Mesenchymal stem cell (in vitro differentiated cells and primary cell): Measurements from ENCODE around the gene GCK.

Experiments
- DNase-seq: peaks from one replicate; pipeline ENCODE4 v3.0.0-alpha.2; 2013
- H2AFZ ChIP-seq: one replicate; pipeline ENCODE4 v1.6.1; 2013; ENCODE audit warnings: low read depth, mild to moderate bottlenecking, control low read depth, inconsistent platforms, low read length, moderate library complexity
- H2AK5ac ChIP-seq: 2 replicates; pipeline ENCODE4 v1.6.1; 2013; ENCODE audit warnings: low read length, moderate library complexity, mild to moderate bottlenecking, inconsistent platforms; ENCODE audit not compliant: severe bottlenecking
- H2BK120ac ChIP-seq: one replicate; pipeline ENCODE4 v1.6.1; 2013; ENCODE audit warnings: low read depth, mild to moderate bottlenecking, inconsistent platforms, low read length, moderate library complexity
- H2BK12ac ChIP-seq, 2 experiments: one replicate each; pipeline ENCODE4 v1.6.1; 2013; ENCODE audit warnings: inconsistent platforms in 2 of 2, low read length in 2 of 2, mild to moderate bottlenecking in 2 of 2, moderate library complexity in 2 of 2, control low read depth in 1 of 2
- H2BK15ac ChIP-seq: one replicate; pipeline ENCODE4 v1.6.1; 2013; ENCODE audit warnings: mild to moderate bottlenecking, low read depth, inconsistent platforms; ENCODE audit not compliant: poor library complexity, severe bottlenecking
- H2BK5ac ChIP-seq: 2 replicates; pipeline ENCODE4 v1.6.1; 2013; ENCODE audit warnings: low read depth, mild to moderate bottlenecking, low read length, control low read depth, inconsistent platforms; ENCODE audit not compliant: poor library complexity, severe bottlenecking
- H3K14ac ChIP-seq, 2 experiments: one replicate each; pipeline ENCODE4 v1.6.1; 2013; ENCODE audit warnings: inconsistent platforms in 2 of 2, low read length in 2 of 2, control low read depth in 1 of 2, mild to moderate bottlenecking in 1 of 2, moderate library complexity in 1 of 2
- H3K18ac ChIP-seq, 2 experiments: one replicate each; pipeline ENCODE4 v1.6.1; 2013; ENCODE audit warnings: inconsistent platforms in 2 of 2, low read length in 2 of 2, control low read depth in 1 of 2, low read depth in 1 of 2, mild to moderate bottlenecking in 1 of 2
- H3K23ac ChIP-seq, 2 experiments: one replicate each; pipeline ENCODE4 v1.6.1; 2013; ENCODE audit warnings: inconsistent platforms in 2 of 2, low read length in 2 of 2, mild to moderate bottlenecking in 2 of 2, moderate library complexity in 2 of 2, control low read depth in 1 of 2
- H3K27ac ChIP-seq: 2 replicates; pipeline ENCODE4 v1.5.1; 2013; ENCODE audit warnings: mild to moderate bottlenecking, moderate library complexity, low read length, control low read depth, inconsistent platforms; ENCODE audit not compliant: poor library complexity, severe bottlenecking
- H3K27me3 ChIP-seq, 2 experiments: 2 replicates each; pipeline versions ENCODE4 v1.6.1 to v1.7.0; 2013; ENCODE audit warnings: low read length in 2 of 2, mild to moderate bottlenecking in 2 of 2, moderate library complexity in 2 of 2, control low read depth in 1 of 2, inconsistent platforms in 1 of 2; ENCODE audit not compliant: control insufficient read depth in 1 of 2, insufficient read depth in 1 of 2
- H3K36me3 ChIP-seq, 2 experiments: 2 replicates each; pipeline versions ENCODE4 v1.6.1 to v1.7.0; 2013; ENCODE audit warnings: low read length in 2 of 2, control low read depth in 1 of 2, inconsistent platforms in 1 of 2, low read depth in 1 of 2, mild to moderate bottlenecking in 1 of 2; ENCODE audit not compliant: insufficient read depth in 2 of 2, control insufficient read depth in 1 of 2
- H3K4ac ChIP-seq, 2 experiments: one replicate each; pipeline ENCODE4 v1.6.1; 2013; ENCODE audit warnings: inconsistent platforms in 2 of 2, low read length in 2 of 2, mild to moderate bottlenecking in 2 of 2, moderate library complexity in 2 of 2, control low read depth in 1 of 2, low read depth in 1 of 2
- H3K4me1 ChIP-seq: 2 replicates; pipeline ENCODE4 v1.6.1; 2013; ENCODE audit warnings: low read depth, low read length, control low read depth; ENCODE audit not compliant: control insufficient read depth, insufficient read depth
- H3K4me2 ChIP-seq: 2 replicates; pipeline ENCODE4 v1.6.1; 2013; ENCODE audit warnings: low read length, mild to moderate bottlenecking, inconsistent platforms; ENCODE audit not compliant: poor library complexity, severe bottlenecking
- H3K4me3 ChIP-seq, 2 experiments: 2 replicates each; pipeline versions ENCODE4 v1.5.1 to v1.7.0; 2013; ENCODE audit warnings: low read length in 2 of 2, mild to moderate bottlenecking in 2 of 2, control low read depth in 1 of 2, low read depth in 1 of 2; ENCODE audit not compliant: insufficient read depth in 1 of 2
- H3K79me1 ChIP-seq: replicated peaks from 2 replicates; pipeline ENCODE4 v1.6.1; 2013; ENCODE audit warnings: mild to moderate bottlenecking, control low read depth, low read length, inconsistent platforms; ENCODE audit not compliant: poor library complexity, severe bottlenecking
- H3K9ac ChIP-seq: 2 replicates; pipeline ENCODE4 v1.7.0; 2013; ENCODE audit warnings: mild to moderate bottlenecking, low read length, moderate library complexity
- H3K9me3 ChIP-seq: 2 replicates; pipeline ENCODE4 v1.7.0; 2013; ENCODE audit warnings: mild to moderate bottlenecking, low read length; ENCODE audit not compliant: control insufficient read depth
- H4K8ac ChIP-seq: one replicate; pipeline ENCODE4 v1.6.1; 2013; ENCODE audit warnings: inconsistent platforms, mild to moderate bottlenecking, low read length, moderate library complexity
- H4K91ac ChIP-seq: one replicate; pipeline ENCODE4 v1.6.1; 2013; ENCODE audit warnings: mild to moderate bottlenecking, low read length, inconsistent platforms
- WGBS: methylation state at CpG from one replicate; pipeline ENCODE4 v1.1.7; 2013; ENCODE audit warnings: mixed read lengths; 5-methylcytosine and 5-hydroxymethylcytosine counted together

The GCK gene

DNA sequence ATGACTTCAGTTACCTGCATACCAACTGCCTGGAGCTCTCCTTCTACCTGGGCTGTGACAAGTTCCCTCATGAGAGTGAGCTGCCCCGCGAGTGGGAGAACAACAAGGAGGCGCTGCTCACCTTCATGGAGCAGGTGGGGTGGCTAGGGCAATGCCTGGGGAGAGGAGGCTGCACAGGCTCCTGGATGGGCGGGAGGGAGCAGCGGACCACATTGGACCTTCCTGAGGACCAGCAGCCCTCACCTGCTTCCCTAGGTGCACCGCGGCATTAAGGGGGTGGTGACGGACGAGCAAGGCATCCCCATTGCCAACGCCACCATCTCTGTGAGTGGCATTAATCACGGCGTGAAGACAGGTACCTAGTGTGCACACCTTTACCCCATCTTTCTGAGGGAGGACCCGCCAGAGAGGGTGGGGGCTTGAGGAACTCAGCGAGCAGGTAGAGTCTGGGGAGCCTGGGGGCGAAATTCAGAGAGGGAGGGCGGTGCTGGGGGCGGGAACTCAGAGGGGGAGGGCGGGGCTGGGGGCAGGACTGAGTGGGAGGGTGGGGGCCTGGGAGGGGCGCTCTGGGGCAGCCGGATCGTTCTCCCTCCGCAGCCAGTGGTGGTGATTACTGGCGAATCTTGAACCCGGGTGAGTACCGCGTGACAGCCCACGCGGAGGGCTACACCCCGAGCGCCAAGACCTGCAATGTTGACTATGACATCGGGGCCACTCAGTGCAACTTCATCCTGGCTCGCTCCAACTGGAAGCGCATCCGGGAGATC is 76.1 kb downstream of the GCK start:
- Histone ChIP-seq H3K36me3 (peaks cover 93 to 100% of the 10 kb centered on the region in 2 experiments), H2BK12ac (no peak overlapping the region), H3K4me2 (no peak overlapping the region), H3K9me3 (no peaks in the 10 kb centered on the region), H3K27me3 (no peaks in the 10 kb centered on the region), H3K27ac (no peak overlapping the region), H2BK5ac (no peak overlapping the region), H3K79me1 (peaks cover 35% of the 10 kb centered on the region), H2AK5ac (no peak overlapping the region), H3K4me3 (no peak overlapping the region), H3K23ac (no peak overlapping the region), H2BK120ac (no peak overlapping the region), H4K8ac (no peak overlapping the region), H3K4me1 (peaks cover 31% of the 10 kb centered on the region), H3K18ac (no peak overlapping the region), H2AFZ (no peak overlapping the region), H4K91ac (no peak overlapping the region), H2BK15ac (no peak overlapping the region), H3K9ac (no peak overlapping the region), H3K14ac (no peak overlapping the region), H3K4ac (no peak overlapping the region)
- DNase-seq, result no peak
- 96% methylated on average over 32 of the region's 34 CpGs for WGBS

DNA sequence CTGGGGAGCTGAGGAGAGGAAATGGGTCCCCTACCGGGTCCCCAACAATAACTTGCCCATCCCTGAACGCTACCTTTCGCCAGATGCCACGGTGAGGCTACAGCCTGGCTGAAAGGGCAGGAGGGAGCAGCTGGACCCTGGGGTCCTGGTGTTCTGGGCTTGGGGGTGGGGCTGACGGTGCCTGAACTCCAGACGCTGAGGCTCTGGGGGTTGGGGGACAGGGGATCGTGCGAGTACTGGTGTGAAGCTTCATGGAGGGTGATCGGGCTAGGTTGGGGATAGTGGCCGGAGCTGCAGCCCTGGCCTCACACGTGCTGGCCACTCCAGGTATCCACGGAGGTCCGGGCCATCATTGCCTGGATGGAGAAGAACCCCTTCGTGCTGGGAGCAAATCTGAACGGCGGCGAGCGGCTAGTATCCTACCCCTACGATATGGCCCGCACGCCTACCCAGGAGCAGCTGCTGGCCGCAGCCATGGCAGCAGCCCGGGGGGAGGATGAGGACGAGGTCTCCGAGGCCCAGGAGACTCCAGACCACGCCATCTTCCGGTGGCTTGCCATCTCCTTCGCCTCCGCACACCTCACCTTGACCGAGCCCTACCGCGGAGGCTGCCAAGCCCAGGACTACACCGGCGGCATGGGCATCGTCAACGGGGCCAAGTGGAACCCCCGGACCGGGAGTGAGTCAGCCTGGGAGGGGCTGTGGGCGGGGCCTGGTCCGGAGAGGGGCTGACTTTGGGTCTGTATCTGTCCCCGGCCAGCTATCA is 76.8 kb downstream of the GCK start:
- no peak overlapping the region for H2BK12ac ChIP-seq
- H3K79me1 ChIP-seq, result peaks cover 31% of the 10 kb centered on the region
- DNase-seq, result no peak
- H2BK5ac ChIP-seq, result no peak overlapping the region
- H2BK120ac ChIP-seq, result no peak overlapping the region
- no peak overlapping the region for H3K9ac ChIP-seq
- 84% methylated on average over 41 of the region's 41 CpGs for WGBS
- H3K27me3 ChIP-seq, result no peaks in the 10 kb centered on the region
- no peak overlapping the region for H3K4me2 ChIP-seq
- H3K36me3 ChIP-seq, result peaks cover 90 to 100% of the 10 kb centered on the region in 2 experiments
- H3K27ac ChIP-seq, result no peak overlapping the region
- no peak overlapping the region for H2BK15ac ChIP-seq
- no peak overlapping the region for H3K4ac ChIP-seq
- no peak overlapping the region for H3K23ac ChIP-seq
- H2AK5ac ChIP-seq, result no peak overlapping the region
- H2AFZ ChIP-seq, result no peak overlapping the region
- H4K8ac ChIP-seq, result no peak overlapping the region
- no peaks in the 10 kb centered on the region for H3K9me3 ChIP-seq
- no peak overlapping the region for H4K91ac ChIP-seq
- H3K14ac ChIP-seq, result no peak overlapping the region
- H3K18ac ChIP-seq, result no peak overlapping the region
- peaks cover 39% of the 10 kb centered on the region for H3K4me1 ChIP-seq
- no peak overlapping the region for H3K4me3 ChIP-seq

DNA sequence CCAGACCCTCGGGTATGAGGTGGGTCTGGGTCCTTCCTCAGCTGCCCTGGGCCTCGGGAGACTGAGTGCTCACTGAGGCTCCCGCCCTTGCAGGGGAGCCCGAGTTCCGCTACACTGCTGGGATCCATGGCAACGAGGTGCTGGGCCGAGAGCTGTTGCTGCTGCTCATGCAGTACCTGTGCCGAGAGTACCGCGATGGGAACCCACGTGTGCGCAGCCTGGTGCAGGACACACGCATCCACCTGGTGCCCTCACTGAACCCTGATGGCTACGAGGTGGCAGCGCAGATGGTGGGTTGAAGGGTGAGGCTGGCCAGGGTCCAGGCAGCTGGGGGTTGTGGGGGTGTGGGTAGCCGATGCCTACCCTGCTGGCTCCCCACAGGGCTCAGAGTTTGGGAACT is 77.5 kb downstream of the GCK start:
- no peak overlapping the region for H2BK15ac ChIP-seq
- H3K79me1 ChIP-seq, result peaks cover 25% of the 10 kb centered on the region
- no peak overlapping the region for H2AK5ac ChIP-seq
- H3K4me1 ChIP-seq, result peaks cover 45% of the 10 kb centered on the region
- H3K14ac ChIP-seq, result no peak overlapping the region
- no peak overlapping the region for H2BK12ac ChIP-seq
- no peak overlapping the region for H2BK120ac ChIP-seq
- peaks cover 90 to 100% of the 10 kb centered on the region in 2 experiments for H3K36me3 ChIP-seq
- WGBS, result 94% methylated on average over 16 of the region's 16 CpGs
- H3K27ac ChIP-seq, result no peak overlapping the region
- no peak overlapping the region for H3K23ac ChIP-seq
- DNase-seq, result no peak
- no peaks in the 10 kb centered on the region for H3K27me3 ChIP-seq
- H2BK5ac ChIP-seq, result no peak overlapping the region
- H3K9me3 ChIP-seq, result no peaks in the 10 kb centered on the region
- no peak overlapping the region for H3K4ac ChIP-seq
- H3K9ac ChIP-seq, result no peak overlapping the region
- H2AFZ ChIP-seq, result no peak overlapping the region
- no peak overlapping the region for H3K4me3 ChIP-seq
- no peak overlapping the region for H4K8ac ChIP-seq
- no peak overlapping the region for H3K18ac ChIP-seq
- H4K91ac ChIP-seq, result no peak overlapping the region
- no peak overlapping the region for H3K4me2 ChIP-seq
